ENCODE data around the gene DPF1. TPM values are rescaled to one million over a fixed set of nuclear protein-coding genes. Genes with fewer than 3 reads are reported as not detected.

DPF1 gene
- total RNA-seq, 1 donor from 2014 or later, result 4.8 TPM

DNA sequence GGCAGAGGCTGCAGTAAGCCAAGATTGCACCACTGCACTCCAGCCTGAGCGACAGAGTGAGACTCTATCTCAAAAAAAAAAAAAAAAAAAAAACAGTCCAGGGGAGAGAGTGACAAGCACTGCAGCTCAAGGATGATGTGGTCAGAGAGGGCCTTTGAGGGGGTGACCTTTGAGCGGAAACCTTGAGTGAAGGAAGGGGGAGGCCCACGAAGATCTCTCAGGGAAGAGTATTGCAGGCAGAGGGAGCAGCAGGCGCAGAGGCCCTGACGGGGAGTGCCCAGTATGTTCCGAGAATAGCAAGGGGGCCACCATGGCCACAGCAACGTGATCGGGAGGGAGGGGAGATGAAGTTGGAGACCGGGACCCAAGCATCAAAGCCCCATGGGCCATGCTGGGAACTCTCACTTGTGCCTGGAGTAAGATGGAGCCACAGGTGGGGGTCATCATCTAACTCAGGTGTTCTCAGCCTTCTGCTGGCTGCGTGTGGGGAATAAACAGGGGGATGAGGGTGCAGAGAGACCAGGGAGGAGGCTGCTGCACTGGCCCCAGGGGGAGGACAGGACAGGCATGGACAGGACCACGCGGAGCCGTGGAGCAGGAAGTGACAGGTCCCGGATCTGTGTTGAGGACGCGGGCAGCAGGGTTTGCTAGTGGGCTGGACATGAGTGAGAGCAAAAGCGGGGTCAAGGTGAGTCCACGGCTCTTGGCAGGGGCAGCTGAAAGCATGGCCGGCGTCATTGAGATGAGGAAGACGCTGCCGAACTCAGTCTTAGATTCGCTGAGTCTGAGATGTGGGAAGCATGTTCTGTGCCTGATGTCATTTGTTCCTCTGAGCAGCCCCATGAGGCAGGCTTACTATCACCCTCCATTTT, 60.4 kb downstream of the DPF1 start:
- Mint-ChIP-seq H3K9me3 (ENCODE audit: low read depth) (no peaks in the 10 kb centered on the region), H3K4me1 (ENCODE audit: low read depth) (peaks cover 1% of the 10 kb centered on the region), H3K36me3 (ENCODE audit: insufficient read depth) (peaks cover 43% of the 10 kb centered on the region), H3K27me3 (no peaks in the 10 kb centered on the region), H3K4me3 (ENCODE audit: low read depth) (no peak overlapping the region), H3K27ac (no peak overlapping the region)
- TF ChIP-seq, protein P1, sequence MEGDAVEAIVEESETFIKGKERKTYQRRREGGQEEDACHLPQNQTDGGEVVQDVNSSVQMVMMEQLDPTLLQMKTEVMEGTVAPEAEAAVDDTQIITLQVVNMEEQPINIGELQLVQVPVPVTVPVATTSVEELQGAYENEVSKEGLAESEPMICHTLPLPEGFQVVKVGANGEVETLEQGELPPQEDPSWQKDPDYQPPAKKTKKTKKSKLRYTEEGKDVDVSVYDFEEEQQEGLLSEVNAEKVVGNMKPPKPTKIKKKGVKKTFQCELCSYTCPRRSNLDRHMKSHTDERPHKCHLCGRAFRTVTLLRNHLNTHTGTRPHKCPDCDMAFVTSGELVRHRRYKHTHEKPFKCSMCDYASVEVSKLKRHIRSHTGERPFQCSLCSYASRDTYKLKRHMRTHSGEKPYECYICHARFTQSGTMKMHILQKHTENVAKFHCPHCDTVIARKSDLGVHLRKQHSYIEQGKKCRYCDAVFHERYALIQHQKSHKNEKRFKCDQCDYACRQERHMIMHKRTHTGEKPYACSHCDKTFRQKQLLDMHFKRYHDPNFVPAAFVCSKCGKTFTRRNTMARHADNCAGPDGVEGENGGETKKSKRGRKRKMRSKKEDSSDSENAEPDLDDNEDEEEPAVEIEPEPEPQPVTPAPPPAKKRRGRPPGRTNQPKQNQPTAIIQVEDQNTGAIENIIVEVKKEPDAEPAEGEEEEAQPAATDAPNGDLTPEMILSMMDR (IDR thresholded peaks at IDR 0.05; ENCODE audit: unreplicated experiment), result no peak
- no peak for DNase-seq (ENCODE audit: low spot score, unreplicated experiment)

DNA sequence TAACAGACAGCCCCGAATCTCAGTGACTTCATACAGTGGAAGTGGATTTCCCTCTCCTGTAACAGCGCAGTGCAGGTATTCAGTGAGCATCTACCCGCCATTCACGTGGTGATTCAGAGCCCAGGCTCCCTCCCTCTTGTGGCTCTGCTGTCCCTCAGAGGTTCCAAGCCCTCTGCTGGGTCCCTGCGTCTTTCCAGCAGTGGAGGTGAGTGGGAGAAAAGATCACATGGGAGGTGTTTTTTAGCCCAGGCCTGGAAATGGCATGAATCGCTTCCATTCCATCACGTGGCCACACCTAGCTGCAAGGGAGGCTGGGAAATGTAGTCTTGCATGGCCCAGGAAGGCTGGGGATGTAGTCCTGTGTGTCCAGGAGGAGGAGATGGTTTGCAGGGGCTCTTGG, 61.4 kb downstream of the DPF1 start:
- no peak for DNase-seq (ENCODE audit: low spot score, unreplicated experiment)
- no peak overlapping the region for H3K27ac Mint-ChIP-seq
- peaks cover 47% of the 10 kb centered on the region for H3K36me3 Mint-ChIP-seq (ENCODE audit: insufficient read depth)
- TF ChIP-seq, protein P1 (IDR thresholded peaks at IDR 0.05; ENCODE audit: unreplicated experiment), result no peak
- H3K4me3 Mint-ChIP-seq (ENCODE audit: low read depth), result no peak overlapping the region
- H3K9me3 Mint-ChIP-seq (ENCODE audit: low read depth), result no peaks in the 10 kb centered on the region
- no peaks in the 10 kb centered on the region for H3K27me3 Mint-ChIP-seq
- H3K4me1 Mint-ChIP-seq (ENCODE audit: low read depth), result peaks cover 1% of the 10 kb centered on the region

DNA sequence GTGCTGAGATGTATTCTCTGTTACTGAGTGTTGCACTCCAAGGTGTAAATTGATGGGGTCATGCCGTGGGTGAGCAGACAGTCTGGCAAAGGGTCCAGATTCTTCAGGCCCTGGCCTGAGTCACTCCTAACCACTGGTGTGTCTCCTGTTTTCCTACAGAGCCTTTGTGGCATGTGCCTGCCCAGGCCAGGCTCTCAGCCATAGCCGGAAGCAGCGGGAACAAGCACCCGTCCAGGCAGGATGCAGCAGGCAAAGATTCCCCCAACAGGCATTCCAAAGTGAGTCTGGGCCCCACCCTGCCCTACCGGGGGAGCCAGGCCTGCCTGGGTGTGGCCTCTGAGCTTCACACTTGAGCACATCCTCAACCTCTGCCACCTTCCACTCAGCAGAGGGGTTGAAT, 61.9 kb downstream of the DPF1 start:
- no peaks in the 10 kb centered on the region for H3K9me3 Mint-ChIP-seq (ENCODE audit: low read depth)
- peaks cover 1% of the 10 kb centered on the region for H3K4me1 Mint-ChIP-seq (ENCODE audit: low read depth)
- no peak for DNase-seq (ENCODE audit: low spot score, unreplicated experiment)
- no peak overlapping the region for H3K4me3 Mint-ChIP-seq (ENCODE audit: low read depth)
- H3K27ac Mint-ChIP-seq, result no peak overlapping the region
- TF ChIP-seq, protein P1 (IDR thresholded peaks at IDR 0.05; ENCODE audit: unreplicated experiment), result no peak
- no peaks in the 10 kb centered on the region for H3K27me3 Mint-ChIP-seq
- H3K36me3 Mint-ChIP-seq (ENCODE audit: insufficient read depth), result peaks cover 47% of the 10 kb centered on the region

Other genes starting within 250 kb of the DPF1 start
- 15.2 and 17.2 TPM in 2 replicates for gene PPP1R14A, start 32.2 kb upstream of the DPF1 start, total RNA-seq
- gene SPINT2, start 40.4 kb upstream of the DPF1 start, total RNA-seq, result 519 and 559 TPM in 2 replicates
- 3.0 and 3.5 TPM in 2 replicates for gene C19orf33, start 80.0 kb upstream of the DPF1 start, total RNA-seq
- gene YIF1B, start 91.7 kb upstream of the DPF1 start, total RNA-seq, result 29.6 and 31.3 TPM in 2 replicates
- 0.43 and 0.53 TPM in 2 replicates for gene KCNK6, start 95.6 kb upstream of the DPF1 start, total RNA-seq
- 21.0 TPM in 2 replicates for gene CATSPERG, start 111.6 kb upstream of the DPF1 start, total RNA-seq
- 122 and 128 TPM in 2 replicates for gene PSMD8, start 150.3 kb upstream of the DPF1 start, total RNA-seq
- 2.8 and 3.3 TPM in 2 replicates for gene GGN, start 163.8 kb upstream of the DPF1 start, total RNA-seq
- gene SPRED3, start 164.5 kb upstream of the DPF1 start, total RNA-seq, result 13.0 and 13.6 TPM in 2 replicates
- 14.7 and 19.6 TPM in 2 replicates for gene FAM98C, start 178.9 kb upstream of the DPF1 start, total RNA-seq
- gene RASGRP4, start 202.0 kb upstream of the DPF1 start, total RNA-seq, result not detected in 2 replicates
- gene RYR1, start 209.5 kb upstream of the DPF1 start, total RNA-seq, result 0.65 and 1.4 TPM in 2 replicates

All from progenitor cell of endocrine pancreas (in vitro differentiated cells).